KOPT-K1 (cell line): ENCODE measurements around the gene HSD3B1.

ENCODE experiments used
- H3K27ac ChIP-seq: fragments of 200-600 bp; sonication (generic); 2 replicates; pipeline ENCODE4 v1.5.1; 2016; ENCODE audit warnings: antibody characterized with exemption, mild to moderate bottlenecking, low read depth, low read length; ENCODE audit not compliant: poor library complexity, severe bottlenecking
- H3K36me3 ChIP-seq: fragments of 200-600 bp; sonication (generic); 2 replicates; pipeline ENCODE4 v1.5.1; 2017; ENCODE audit warnings: antibody characterized with exemption, mild to moderate bottlenecking, low read length, moderate library complexity; ENCODE audit not compliant: insufficient read depth
- H3K9me3 ChIP-seq: fragments of 200-600 bp; sonication (generic); 2 replicates; pipeline ENCODE4 v1.5.1; 2017; ENCODE audit warnings: antibody characterized with exemption, low read length, mild to moderate bottlenecking; ENCODE audit not compliant: insufficient read depth, poor library complexity, severe bottlenecking

The HSD3B1 gene

GRCh38 chr1:119506941-119507340 lies at the start of gene HSD3B1:
Gene HSD3B1 (plus strand): TSS chr1:119507210. CDS start chr1:119507477, 267 bp downstream.
- no peak within 1 kb of the TSS for H3K27ac ChIP-seq
- no peaks in the 10 kb centered on the region for H3K36me3 ChIP-seq
- no peaks in the 10 kb centered on the region for H3K9me3 ChIP-seq

DNA sequence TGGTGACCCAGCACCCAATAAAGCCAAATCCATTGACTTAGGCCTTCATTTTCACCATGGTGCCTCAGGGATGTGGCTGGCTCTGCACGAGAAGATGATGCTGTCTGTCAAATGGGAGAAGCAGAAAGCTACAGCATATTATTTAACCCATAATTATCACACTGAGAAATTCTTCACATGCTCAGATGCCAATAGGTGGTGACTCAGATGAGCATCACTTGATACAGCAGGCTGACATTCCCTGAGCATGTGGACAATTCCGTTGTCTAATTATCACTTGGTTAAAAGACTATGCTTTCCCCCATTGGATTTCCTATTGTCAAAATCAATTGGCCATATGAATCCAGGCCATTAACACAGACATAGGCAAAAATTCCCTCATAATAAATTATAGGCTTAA lies 44.0 kb upstream of the HSD3B1 start:
- Histone ChIP-seq H3K9me3 (no peaks in the 10 kb centered on the region), H3K36me3 (no peaks in the 10 kb centered on the region), H3K27ac (no peak overlapping the region)

GRCh38 chr1:119463569-119463968 lies 43.4 kb upstream of the HSD3B1 start:
- no peak overlapping the region for H3K27ac ChIP-seq
- H3K9me3 ChIP-seq, result no peaks in the 10 kb centered on the region
- H3K36me3 ChIP-seq, result no peaks in the 10 kb centered on the region

DNA sequence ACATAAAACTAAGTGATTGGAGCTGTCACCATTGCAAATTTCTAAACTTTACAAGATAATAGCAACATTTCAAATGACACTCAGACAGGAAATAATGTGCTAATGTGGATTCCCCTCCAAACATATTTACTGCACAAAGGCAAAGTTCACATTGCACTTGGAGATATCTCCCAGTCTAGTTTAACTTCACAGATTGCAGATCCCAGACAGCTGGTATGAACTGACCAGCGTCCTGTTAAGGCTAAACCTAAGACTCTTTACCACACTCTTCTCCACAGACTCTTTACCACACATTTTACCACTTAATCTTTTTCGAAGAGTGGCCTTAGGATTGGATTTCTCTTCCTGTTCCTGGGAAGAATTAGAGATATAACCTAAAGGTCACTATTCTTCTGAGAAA lies 40.6 kb upstream of the HSD3B1 start:
- Histone ChIP-seq H3K27ac (no peak overlapping the region), H3K36me3 (no peaks in the 10 kb centered on the region)

DNA sequence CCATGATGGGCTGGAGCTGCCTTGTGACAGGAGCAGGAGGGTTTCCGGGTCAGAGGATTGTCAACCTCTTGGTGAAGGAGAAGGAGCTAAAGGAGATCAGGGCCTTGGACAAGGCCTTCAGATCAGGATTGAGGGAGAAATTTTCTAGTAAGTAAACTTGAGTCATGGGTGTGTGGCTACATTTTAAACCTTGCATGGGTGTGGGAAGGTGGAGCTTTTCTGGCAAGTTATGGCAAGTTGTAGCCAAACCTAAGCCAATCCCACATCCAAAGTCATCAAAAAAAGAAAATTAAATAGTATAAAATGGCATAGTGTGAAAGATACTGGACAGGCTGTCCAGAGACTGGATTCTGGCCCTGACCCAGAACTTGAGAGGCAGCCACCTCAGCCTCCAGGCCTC lies 39.8 kb upstream of the HSD3B1 start:
- H3K36me3 ChIP-seq, result no peaks in the 10 kb centered on the region
- no peaks in the 10 kb centered on the region for H3K9me3 ChIP-seq
- H3K27ac ChIP-seq, result no peak overlapping the region

More for the DNA sequence above, 40.6 kb upstream of the HSD3B1 start:
- H3K9me3 ChIP-seq, result no peaks in the 10 kb centered on the region

DNA sequence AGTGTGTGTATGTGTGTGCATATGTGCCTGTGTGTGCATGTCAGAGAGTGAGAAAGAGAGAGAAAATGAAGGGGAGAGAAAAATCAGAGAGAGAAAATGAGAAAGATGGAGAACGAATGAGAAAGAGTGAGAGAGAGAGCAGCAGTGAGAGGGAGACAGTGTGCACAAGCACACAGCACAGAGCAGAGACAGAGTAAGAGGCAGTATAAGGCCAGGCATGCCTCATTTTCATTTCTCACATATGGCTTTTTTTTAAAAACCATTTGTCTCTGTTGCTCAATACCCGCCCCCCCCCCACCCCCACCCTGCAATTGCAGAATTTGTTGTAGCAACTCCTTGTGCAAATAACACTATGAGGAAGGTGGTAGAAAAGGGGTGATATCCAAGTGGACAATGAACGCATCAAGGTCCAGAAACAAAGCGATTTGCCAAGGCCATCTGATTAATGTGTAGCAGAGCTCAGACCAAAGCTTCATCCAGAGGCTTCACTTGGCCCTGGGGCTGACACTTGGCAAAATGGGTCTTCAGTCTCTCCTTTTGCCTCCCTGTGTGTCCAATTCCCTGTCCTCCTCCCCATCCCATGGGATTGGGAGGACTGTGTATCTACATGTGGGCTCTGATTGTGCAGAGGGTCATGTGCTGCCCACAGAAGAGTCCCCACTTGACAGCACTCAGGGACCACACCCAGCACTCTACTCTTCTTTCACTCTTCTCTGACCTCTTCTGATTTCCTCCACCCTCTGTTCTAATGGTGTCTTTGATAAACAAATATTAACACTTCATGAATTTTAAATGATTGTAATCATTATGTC lies 38.9 kb upstream of the HSD3B1 start:
- H3K9me3 ChIP-seq, result no peaks in the 10 kb centered on the region
- H3K36me3 ChIP-seq, result no peaks in the 10 kb centered on the region
- no peak overlapping the region for H3K27ac ChIP-seq

DNA sequence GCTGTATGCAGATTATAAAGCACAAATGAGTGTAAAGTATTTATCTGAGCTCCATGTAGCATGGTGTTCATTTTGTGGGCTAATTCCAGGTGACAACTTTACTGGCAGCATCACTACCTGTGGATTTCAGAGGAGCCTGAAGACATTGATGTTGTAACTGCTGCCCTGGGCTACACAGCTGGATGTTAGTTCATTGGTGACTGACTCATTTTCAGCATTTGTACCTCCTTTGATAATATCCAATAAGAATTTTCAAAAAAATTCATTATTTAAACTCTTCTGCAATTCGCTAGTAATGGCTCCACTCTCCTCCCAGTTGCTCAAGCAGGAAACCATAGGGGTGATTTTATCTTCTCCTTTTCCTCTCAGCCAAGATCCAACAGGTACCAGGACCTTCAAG lies 37.3 kb upstream of the HSD3B1 start:
- H3K36me3 ChIP-seq, result no peaks in the 10 kb centered on the region

DNA sequence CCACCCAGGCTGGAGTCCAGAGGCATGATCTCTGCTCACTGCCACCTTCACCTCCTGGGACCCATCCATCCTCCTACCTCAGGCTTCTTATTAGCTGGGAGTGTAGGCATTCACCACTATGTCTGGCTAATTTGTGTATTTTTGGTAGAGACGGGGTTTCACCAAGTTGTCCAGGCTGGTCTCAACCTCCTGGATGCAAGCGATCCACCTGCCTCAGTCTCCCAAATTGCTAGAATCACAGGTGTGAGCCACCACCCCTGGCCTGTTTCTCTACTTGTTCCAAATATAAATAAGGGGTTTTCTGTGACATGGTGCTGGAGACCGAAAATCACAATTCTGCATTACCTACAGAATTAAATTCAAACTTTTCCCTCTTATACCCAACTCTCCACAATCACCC lies 36.6 kb upstream of the HSD3B1 start:
- no peaks in the 10 kb centered on the region for H3K9me3 ChIP-seq
- H3K27ac ChIP-seq, result no peak overlapping the region
- H3K36me3 ChIP-seq, result no peaks in the 10 kb centered on the region

More for the DNA sequence above, 37.3 kb upstream of the HSD3B1 start:
- no peaks in the 10 kb centered on the region for H3K9me3 ChIP-seq
- H3K27ac ChIP-seq, result no peak overlapping the region

DNA sequence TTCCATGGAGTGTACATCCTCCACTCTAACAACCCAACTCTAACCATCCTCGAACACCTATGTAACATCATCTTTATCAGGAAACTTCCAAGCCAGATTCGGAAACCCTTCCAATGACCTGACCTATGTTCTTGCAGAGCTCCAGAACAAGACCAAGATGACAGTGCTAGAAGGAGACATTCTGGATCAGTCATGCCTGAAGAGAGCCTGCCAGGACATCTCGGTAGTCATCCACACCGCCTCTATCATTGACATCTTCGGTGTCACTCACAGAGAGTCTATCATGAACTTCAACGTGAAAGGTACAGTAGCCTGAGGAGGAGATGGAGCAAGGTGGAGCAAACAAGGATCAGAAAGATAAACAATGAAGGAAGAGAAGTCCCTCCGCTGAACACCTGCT lies 36.1 kb upstream of the HSD3B1 start:
- no peaks in the 10 kb centered on the region for H3K36me3 ChIP-seq
- no peak overlapping the region for H3K27ac ChIP-seq
- no peaks in the 10 kb centered on the region for H3K9me3 ChIP-seq

DNA sequence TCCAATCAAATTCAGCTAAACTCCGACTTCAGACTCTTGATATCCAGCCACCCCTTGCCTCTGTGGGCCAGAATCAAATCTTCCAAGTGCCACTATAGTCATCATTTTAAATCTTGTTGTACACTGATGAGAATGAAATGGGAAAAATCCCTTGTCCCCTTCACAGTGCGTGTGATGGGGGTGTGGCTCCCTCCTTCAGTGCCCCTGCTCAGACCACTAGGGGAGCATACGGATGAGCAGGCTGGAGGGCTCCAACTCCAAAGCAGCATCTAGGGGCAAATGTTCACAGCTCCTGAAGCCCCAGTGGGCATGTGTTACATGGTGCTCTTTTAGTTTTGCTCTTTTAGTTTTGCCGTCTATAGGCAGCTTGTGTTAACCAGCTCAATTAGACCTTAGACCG lies 35.4 kb upstream of the HSD3B1 start:
- Histone ChIP-seq H3K9me3 (no peaks in the 10 kb centered on the region), H3K27ac (no peak overlapping the region), H3K36me3 (no peaks in the 10 kb centered on the region)

DNA sequence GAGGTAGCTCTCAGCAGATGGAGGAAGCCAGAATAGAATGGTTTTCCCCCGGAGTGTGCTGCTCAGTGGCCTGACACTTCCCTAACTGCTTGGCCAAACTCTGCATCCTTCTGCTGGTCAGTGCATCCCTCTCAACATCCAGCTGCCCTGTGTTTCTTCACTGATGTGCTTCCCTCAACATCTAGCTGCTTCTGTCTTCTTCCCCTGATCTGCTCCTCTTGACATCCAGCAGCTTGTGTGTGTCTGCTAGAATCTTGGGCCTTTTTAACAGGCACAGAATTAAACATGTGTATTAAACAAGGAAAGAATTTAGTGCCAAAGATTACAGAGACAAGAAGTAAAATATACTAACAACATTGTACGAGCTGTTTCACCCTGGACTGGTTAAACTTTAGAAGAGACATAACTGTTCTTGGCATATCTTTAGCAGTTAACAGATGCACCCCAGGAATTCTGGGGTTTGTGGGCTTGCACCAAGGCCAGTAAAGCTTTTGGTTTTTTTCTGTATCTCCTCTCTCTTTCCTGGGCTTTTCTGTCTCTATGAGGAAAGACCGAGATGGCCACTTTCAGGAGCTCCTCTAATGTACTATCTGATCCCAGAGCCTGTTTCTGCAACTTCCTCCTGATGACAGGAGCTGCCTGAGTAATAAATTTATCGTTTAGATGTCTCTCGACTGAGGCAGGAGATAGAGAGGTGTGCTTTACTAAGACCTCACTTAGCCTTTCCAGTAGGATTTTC lies 34.8 kb upstream of the HSD3B1 start:
- no peaks in the 10 kb centered on the region for H3K9me3 ChIP-seq
- no peaks in the 10 kb centered on the region for H3K36me3 ChIP-seq
- no peak overlapping the region for H3K27ac ChIP-seq

GRCh38 chr1:119472819-119473175 lies 34.2 kb upstream of the HSD3B1 start:
- Histone ChIP-seq H3K27ac (no peak overlapping the region), H3K9me3 (no peaks in the 10 kb centered on the region)

DNA sequence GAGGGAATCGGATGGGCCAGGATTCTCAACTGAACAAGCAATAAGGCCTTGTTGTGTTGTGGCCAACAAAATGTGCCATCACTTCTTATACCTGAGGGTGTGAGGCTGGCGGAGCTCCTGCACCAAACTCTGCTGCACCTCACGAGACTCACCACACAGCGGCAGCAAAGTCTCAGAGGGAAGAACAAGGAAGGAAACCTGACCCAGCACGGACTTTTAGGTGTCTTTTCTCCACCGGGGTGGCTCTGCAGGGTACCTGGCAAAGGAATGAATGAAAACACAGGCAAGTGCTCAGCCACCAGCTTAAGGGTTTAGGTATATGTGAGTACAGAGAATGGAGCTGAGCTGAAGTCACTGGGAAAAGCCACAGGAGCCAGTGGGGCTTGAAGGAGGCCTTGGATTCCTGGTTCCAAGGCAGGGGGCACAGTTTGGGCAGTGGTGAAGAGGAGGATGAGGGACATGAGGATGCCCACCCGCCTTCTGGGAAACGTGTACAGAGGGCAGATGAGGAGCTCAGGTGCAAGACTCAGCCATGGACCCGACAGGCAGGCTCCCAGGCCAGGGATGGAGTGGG lies 31.1 kb upstream of the HSD3B1 start:
- H3K27ac ChIP-seq, result no peak overlapping the region
- no peaks in the 10 kb centered on the region for H3K36me3 ChIP-seq
- no peaks in the 10 kb centered on the region for H3K9me3 ChIP-seq

More at GRCh38 chr1:119472819-119473175, 34.2 kb upstream of the HSD3B1 start:
- H3K36me3 ChIP-seq, result no peaks in the 10 kb centered on the region

- Histone ChIP-seq H3K27ac (no peak overlapping the region), H3K9me3 (no peaks in the 10 kb centered on the region), H3K36me3 (no peaks in the 10 kb centered on the region)
These were observed 29.3 kb upstream of the HSD3B1 start for GRCh38 chr1:119477710-119478109.

DNA sequence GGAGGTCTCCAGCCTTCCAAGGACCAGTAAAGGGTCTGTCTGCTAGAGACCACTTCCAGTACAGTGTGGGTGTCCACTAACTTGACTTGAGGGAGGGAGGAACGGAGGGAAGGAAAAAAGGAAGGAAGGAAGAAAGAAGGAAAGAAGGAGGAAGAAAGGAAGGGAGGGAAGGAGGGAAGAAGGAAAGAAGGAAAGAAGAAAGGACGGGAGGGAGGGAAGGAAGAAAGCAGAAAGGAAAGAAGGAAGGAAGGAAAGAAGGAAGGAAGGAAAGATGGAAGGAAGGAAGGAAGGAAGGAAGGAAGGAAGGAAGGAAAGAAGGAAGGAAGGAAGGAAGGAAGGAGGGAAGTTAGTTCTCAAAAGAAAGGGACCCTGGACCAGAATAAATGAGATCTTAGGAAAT lies 26.8 kb upstream of the HSD3B1 start:
- H3K9me3 ChIP-seq, result no peaks in the 10 kb centered on the region

More for the DNA sequence above, 26.8 kb upstream of the HSD3B1 start:
- no peak overlapping the region for H3K27ac ChIP-seq
- H3K36me3 ChIP-seq, result no peaks in the 10 kb centered on the region
